Suprapubic skin (tissue), 4 donors: Measurements from ENCODE around the gene CHST11. TPM values are rescaled to one million over a fixed set of nuclear protein-coding genes. Genes with fewer than 3 reads are reported as not detected.

Experiments
- DNase-seq, 2 donors: peaks; one replicate each; pipeline ENCODE4 v3.0.0-alpha.2; 2019; ENCODE audit warnings: low spot score in 2 of 2
- H3K27ac ChIP-seq: fragments of 200-600 bp; sonication (generic); one replicate; pipeline ENCODE4 v1.5.1; 2019
- H3K27me3 ChIP-seq: fragments of 200-600 bp; sonication (generic); one replicate; pipeline ENCODE4 v1.5.1; 2019
- H3K36me3 ChIP-seq: fragments of 200-600 bp; sonication (generic); one replicate; pipeline ENCODE4 v1.5.1; 2019
- H3K4me1 ChIP-seq: fragments of 200-600 bp; sonication (generic); one replicate; pipeline ENCODE4 v1.5.1; 2019
- H3K4me3 ChIP-seq: fragments of 200-600 bp; sonication (generic); one replicate; pipeline ENCODE4 v1.5.1; 2019; ENCODE audit warnings: mild to moderate bottlenecking
- H3K9me3 ChIP-seq: fragments of 200-600 bp; sonication (generic); one replicate; pipeline ENCODE4 v1.5.1; 2019
- CTCF ChIP-seq, 2 donors: fragments of 200-600 bp in 1 of 2; fragments of 450-650 bp in 1 of 2; sonication (generic) in 1 of 2; IDR thresholded peaks; one replicate each; pipeline ENCODE4 v1.5.1; 2016 to 2019; ENCODE audit warnings: antibody characterized with exemption in 2 of 2, mild to moderate bottlenecking in 1 of 2, moderate library complexity in 1 of 2
- EP300 ChIP-seq: sonication (generic); formaldehyde crosslinking; IDR thresholded peaks from one replicate; pipeline ENCODE4 v1.6.1; 2017; ENCODE audit warnings: antibody characterized with exemption
- POLR2A ChIP-seq, 2 donors: fragments of 450-650 bp; IDR thresholded peaks; one replicate each; pipeline ENCODE4 v1.6.1; 2017; ENCODE audit warnings: antibody characterized with exemption in 2 of 2, mild to moderate bottlenecking in 2 of 2, moderate library complexity in 2 of 2
- POLR2AphosphoS5 ChIP-seq, 3 donors: sonication (generic); formaldehyde crosslinking; IDR thresholded peaks; one replicate each; pipeline ENCODE4 v1.6.1; 2017; ENCODE audit warnings: antibody characterized with exemption in 3 of 3
- WGBS: methylation state at CpG from one replicate; pipeline ENCODE4 v1.1.5; 2018; 5-methylcytosine and 5-hydroxymethylcytosine counted together
- total RNA-seq, 4 donors: library from RNA; depleted of rRNA; stranded (reverse); fragments of >200 nt; gene quantifications; one replicate each; pipeline ENCODE4 v1.1.0, GENCODE V29; 2016

Gene CHST11
- total RNA-seq, 4 donors from 2014 or later = 1.8 to 5.8 (median 3.8) TPM

GRCh38 chr12:104693493-104693892 lies 236.7 kb downstream of the CHST11 start:
- H3K9me3 ChIP-seq = no peaks in the 10 kb centered on the region
- no peaks in the 10 kb centered on the region for H3K36me3 ChIP-seq
- no peak overlapping the region for H3K4me3 ChIP-seq
- H3K27me3 ChIP-seq = no peaks in the 10 kb centered on the region
- TF ChIP-seq EP300 (no peak), POLR2A (IDR thresholded peaks at IDR 0.05) (no peak), CTCF (IDR thresholded peaks at IDR 0.05) (no peak), POLR2AphosphoS5 (IDR thresholded peaks at IDR 0.05) (no peak)
- no peaks in the 10 kb centered on the region for H3K4me1 ChIP-seq
- WGBS = 94% methylated on average over 3 of the region's 3 CpGs
- no peak overlapping the region for H3K27ac ChIP-seq
- no peak for DNase-seq

- Histone ChIP-seq H3K4me3 (no peak overlapping the region), H3K27ac (no peak overlapping the region), H3K9me3 (no peaks in the 10 kb centered on the region), H3K27me3 (no peaks in the 10 kb centered on the region), H3K36me3 (no peaks in the 10 kb centered on the region), H3K4me1 (no peaks in the 10 kb centered on the region)
- DNase-seq = no peak
- WGBS = 90% methylated on average over 4 of the region's 4 CpGs
- TF ChIP-seq CTCF (IDR thresholded peaks at IDR 0.05) (no peak), POLR2A (IDR thresholded peaks at IDR 0.05) (no peak), EP300 (no peak), POLR2AphosphoS5 (IDR thresholded peaks at IDR 0.05) (no peak)
Measured at GRCh38 chr12:104694161-104694560, 237.4 kb downstream of the CHST11 start.

GRCh38 chr12:104694711-104695110 lies 238.0 kb downstream of the CHST11 start:
- H3K36me3 ChIP-seq = no peaks in the 10 kb centered on the region
- H3K27me3 ChIP-seq = no peaks in the 10 kb centered on the region
- H3K4me3 ChIP-seq = no peak overlapping the region
- H3K9me3 ChIP-seq = no peaks in the 10 kb centered on the region
- TF ChIP-seq EP300 = no peak
- no peaks in the 10 kb centered on the region for H3K4me1 ChIP-seq
- no peak for DNase-seq
- H3K27ac ChIP-seq = no peak overlapping the region
- WGBS = 47% methylated on average over 3 of the region's 7 CpGs

GRCh38 chr12:104695453-104696148 lies 238.9 kb downstream of the CHST11 start:
- H3K4me3 ChIP-seq = no peak overlapping the region
- TF ChIP-seq POLR2A (IDR thresholded peaks at IDR 0.05) (no peak), POLR2AphosphoS5 (IDR thresholded peaks at IDR 0.05) (no peak), EP300 (no peak), CTCF (IDR thresholded peaks at IDR 0.05) (no peak)
- no peaks in the 10 kb centered on the region for H3K9me3 ChIP-seq
- WGBS = 59% methylated on average over 12 of the region's 12 CpGs
- H3K4me1 ChIP-seq = peaks cover 3% of the 10 kb centered on the region
- no peaks in the 10 kb centered on the region for H3K27me3 ChIP-seq
- no peaks in the 10 kb centered on the region for H3K36me3 ChIP-seq
- H3K27ac ChIP-seq = no peak overlapping the region
- no peak for DNase-seq

GRCh38 chr12:104697186-104697585 lies 240.4 kb downstream of the CHST11 start:
- Histone ChIP-seq H3K9me3 (no peaks in the 10 kb centered on the region), H3K4me3 (no peak overlapping the region), H3K4me1 (peaks cover 6% of the 10 kb centered on the region), H3K27ac (no peak overlapping the region), H3K27me3 (no peaks in the 10 kb centered on the region), H3K36me3 (no peaks in the 10 kb centered on the region)
- WGBS = 52% methylated on average over 7 of the region's 7 CpGs
- TF ChIP-seq POLR2AphosphoS5 (IDR thresholded peaks at IDR 0.05) = no peak
- TF ChIP-seq CTCF (IDR thresholded peaks at IDR 0.05) = no peak
- no peak for TF ChIP-seq POLR2A (IDR thresholded peaks at IDR 0.05)
- no peak for TF ChIP-seq EP300
- DNase-seq = no peak

GRCh38 chr12:104698871-104699270 lies 242.1 kb downstream of the CHST11 start:
- peak overlapping the region; percentile 10 for H3K27ac ChIP-seq
- peaks cover 9% of the 10 kb centered on the region for H3K4me1 ChIP-seq

More at GRCh38 chr12:104698871-104699270, 242.1 kb downstream of the CHST11 start:
- WGBS = 78% methylated on average over 3 of the region's 3 CpGs
- Histone ChIP-seq H3K9me3 (no peaks in the 10 kb centered on the region), H3K4me3 (no peak overlapping the region), H3K27me3 (no peaks in the 10 kb centered on the region), H3K36me3 (no peaks in the 10 kb centered on the region)
- DNase-seq = no peak
- no peak for TF ChIP-seq POLR2A (IDR thresholded peaks at IDR 0.05)
- TF ChIP-seq POLR2AphosphoS5 (IDR thresholded peaks at IDR 0.05) = no peak
- no peak for TF ChIP-seq CTCF (IDR thresholded peaks at IDR 0.05)
- TF ChIP-seq EP300 = no peak
